Breast epithelium (tissue), 3 donors: ENCODE data around the gene TRIM49.
"Not testable (repeated sequence)": the region's sequence is repeated elsewhere in the genome, so short reads cannot be mapped to it uniquely, and the experiment has no call there.

Experiments used
- CTCF ChIP-seq, 3 donors: fragments of 450-650 bp; IDR thresholded peaks; one replicate each; pipeline ENCODE4 v1.5.1; 2016 to 2017; ENCODE audit warnings: antibody characterized with exemption in 3 of 3, mild to moderate bottlenecking in 3 of 3, moderate library complexity in 3 of 3
- POLR2A ChIP-seq: fragments of 450-650 bp; IDR thresholded peaks from one replicate; pipeline ENCODE4 v1.6.1; 2016; ENCODE audit warnings: antibody characterized with exemption, mild to moderate bottlenecking, moderate library complexity
- POLR2AphosphoS5 ChIP-seq, 3 donors: sonication (generic); formaldehyde crosslinking; IDR thresholded peaks; one replicate each; pipeline ENCODE4 v1.6.1; 2017; ENCODE audit warnings: antibody characterized with exemption in 3 of 3

- TF ChIP-seq CTCF (IDR thresholded peaks at IDR 0.05); POLR2A; POLR2AphosphoS5 (IDR thresholded peaks at IDR 0.05): not testable (repeated sequence)
Measured at GRCh38 chr11:89826694-89827093, 18.3 kb upstream of the TRIM49 start.
